Activated CD4-positive, alpha-beta T cell treated with anti-CD3 and anti-CD28 coated beads for 36 hours (primary cell): ENCODE measurements around the gene DTX1. TPM values are rescaled to one million over a fixed set of nuclear protein-coding genes. Genes with fewer than 3 reads are reported as not detected.
"Not testable (repeated sequence)": the region's sequence is repeated elsewhere in the genome, so short reads cannot be mapped to it uniquely, and the experiment has no call there.

Experiments used
- ATAC-seq: fragments of 200-7000 bp; cut with Tn5 transposase; one replicate; pipeline ENCODE4 v1.10.0; 2021; ENCODE audit warnings: mild to moderate bottlenecking, moderate library complexity
- CTCF ChIA-PET: fragments of 350-600 bp; sonication (Branson Sonifier 250); formaldehyde crosslinking; loops from one replicate; lab custom pipeline; 2021; ENCODE audit warnings: antibody characterized with exemption; lab: Charles Lee
- POLR2A ChIA-PET: fragments of 350-600 bp; sonication (Branson Sonifier 250); formaldehyde crosslinking; loops from one replicate; lab custom pipeline; 2021; ENCODE audit warnings: antibody characterized with exemption, inconsistent platforms; lab: Charles Lee
- DNase-seq: peaks from one replicate; pipeline ENCODE4 v3.0.0-alpha.2; 2020
- H3K27ac Mint-ChIP-seq: one replicate; pipeline ENCODE4 v1.8.0; 2021; ENCODE audit warnings: mixed read lengths
- H3K27me3 Mint-ChIP-seq: one replicate; pipeline ENCODE4 v1.8.0; 2021; ENCODE audit warnings: mixed read lengths
- H3K36me3 Mint-ChIP-seq: one replicate; pipeline ENCODE4 v1.8.0; 2021; ENCODE audit warnings: low read depth, mixed read lengths
- H3K4me1 Mint-ChIP-seq: one replicate; pipeline ENCODE4 v1.8.0; 2021; ENCODE audit warnings: mixed read lengths
- H3K4me3 Mint-ChIP-seq: one replicate; pipeline ENCODE4 v1.8.0; 2021; ENCODE audit warnings: mild to moderate bottlenecking, moderate library complexity, mixed read lengths
- H3K9me3 Mint-ChIP-seq: one replicate; pipeline ENCODE4 v1.8.0; 2021; ENCODE audit warnings: low read depth, mixed read lengths
- intact Hi-C, 2 experiments: fragments of 100-400 bp; cut with DNase I in 1 of 2; cut with micrococcal nuclease in 1 of 2; formaldehyde crosslinking; loops; one replicate each; pipeline versions ENCODE4 v1.14.2 to v1.15.1; 2022 to 2024; cut with DNase I, micrococcal nuclease
- total RNA-seq, 2 experiments: library from RNA; stranded (reverse); gene quantifications; one replicate each; pipeline ENCODE4 v1.2.3, GENCODE V29; 2021

DTX1 gene
- total RNA-seq, 2 experiments from 2014 or later, result 12.0 to 12.9 TPM

- intact Hi-C loops, result no loop called here
- H3K27ac Mint-ChIP-seq, result no peak overlapping the region
- ChIA-PET CTCF (interaction anchor here (0.5 to 1.2 kb wide), 5 partner anchors 13 to 126 kb away, joined by 3 to 4 read pairs (median 3); no protein-coding TSS in a partner anchor), POLR2A (interaction anchor here (0.7 kb wide), 1 partner anchor 39 kb away, joined by 3 read pairs; no protein-coding TSS in a partner anchor)
- no peaks in the 10 kb centered on the region for H3K9me3 Mint-ChIP-seq
- H3K27me3 Mint-ChIP-seq, result no peaks in the 10 kb centered on the region
- no peak overlapping the region for H3K4me3 Mint-ChIP-seq
- no peak for DNase-seq
- peaks cover 7% of the 10 kb centered on the region for H3K4me1 Mint-ChIP-seq
- no peak for ATAC-seq
- no peaks in the 10 kb centered on the region for H3K36me3 Mint-ChIP-seq
Observed at GRCh38 chr12:113114447-113115178, 58.1 kb downstream of the DTX1 start.

- H3K27me3 Mint-ChIP-seq, result no peaks in the 10 kb centered on the region
- H3K4me3 Mint-ChIP-seq, result no peak overlapping the region
- intact Hi-C loops, result no loop called here
- no peak overlapping the region for H3K27ac Mint-ChIP-seq
- H3K4me1 Mint-ChIP-seq, result no peaks in the 10 kb centered on the region
- H3K36me3 Mint-ChIP-seq, result no peaks in the 10 kb centered on the region
- no peaks in the 10 kb centered on the region for H3K9me3 Mint-ChIP-seq
- no peak for ATAC-seq
- no peak for DNase-seq
- CTCF ChIA-PET, result interaction anchor here (1.0 kb wide), 1 partner anchor 85 kb away, joined by 4 read pairs; no protein-coding TSS in a partner anchor
- POLR2A ChIA-PET, result interaction anchor here (0.6 kb wide), 1 partner anchor 216 kb away, joined by 3 read pairs; no protein-coding TSS in a partner anchor
Observed at GRCh38 chr12:113115455-113116126, 59.1 kb downstream of the DTX1 start.

- H3K4me3 Mint-ChIP-seq, result no peak overlapping the region
Observed at GRCh38 chr12:113116875-113117274, 60.3 kb downstream of the DTX1 start.

GRCh38 chr12:113117684-113118083 is 61.2 kb downstream of the DTX1 start:
- intact Hi-C loops, H3K4me1 Mint-ChIP-seq, DNase-seq, H3K27ac Mint-ChIP-seq, H3K36me3 Mint-ChIP-seq, POLR2A ChIA-PET, ATAC-seq, H3K27me3 Mint-ChIP-seq, H3K9me3 Mint-ChIP-seq, H3K4me3 Mint-ChIP-seq: not testable (repeated sequence)
- CTCF ChIA-PET, result interaction anchor here (0.5 to 1.2 kb wide), 3 partner anchors 57 to 845 kb away, joined by 3 to 5 read pairs (median 3); no protein-coding TSS in a partner anchor

More at GRCh38 chr12:113116875-113117274, 60.3 kb downstream of the DTX1 start:
- no peaks in the 10 kb centered on the region for H3K4me1 Mint-ChIP-seq
- ATAC-seq (no peak), DNase-seq (no peak)
- no peak overlapping the region for H3K27ac Mint-ChIP-seq
- no peaks in the 10 kb centered on the region for H3K36me3 Mint-ChIP-seq
- CTCF ChIA-PET, result interaction anchor here (1.2 kb wide), 1 partner anchor 57 kb away, joined by 3 read pairs; no protein-coding TSS in a partner anchor
- intact Hi-C loops, result no loop called here
- H3K9me3 Mint-ChIP-seq, result no peaks in the 10 kb centered on the region
- POLR2A ChIA-PET, result interaction anchor here (0.6 kb wide), 1 partner anchor 13 kb away, joined by 3 read pairs; no protein-coding TSS in a partner anchor
- H3K27me3 Mint-ChIP-seq, result no peaks in the 10 kb centered on the region

- DNase-seq (no peak), ATAC-seq (peak; percentile 23)
- Mint-ChIP-seq H3K4me3 (no peak overlapping the region), H3K27me3 (no peaks in the 10 kb centered on the region), H3K27ac (no peak overlapping the region), H3K9me3 (peaks cover under 1% of the 10 kb centered on the region), H3K4me1 (no peaks in the 10 kb centered on the region), H3K36me3 (no peaks in the 10 kb centered on the region)
- ChIA-PET CTCF (interaction anchor here (0.5 to 1.2 kb wide), 3 partner anchors 56 to 845 kb away, joined by 3 to 5 read pairs (median 3); no protein-coding TSS in a partner anchor), POLR2A (no interaction called here)
- intact Hi-C loops, result no loop called here
Observed at GRCh38 chr12:113118142-113118541, 61.6 kb downstream of the DTX1 start.

GRCh38 chr12:113119980-113120669 is 63.6 kb downstream of the DTX1 start:
- no peaks in the 10 kb centered on the region for H3K36me3 Mint-ChIP-seq
- CTCF ChIA-PET, result interaction anchor here (0.7 to 1.6 kb wide), 4 partner anchors 15 to 69 kb away, joined by 3 to 5 read pairs (median 4); partner anchors contain the start of gene RASAL1

GRCh38 chr12:113120670-113121370 is 64.3 kb downstream of the DTX1 start:
- H3K4me1 Mint-ChIP-seq, result no peaks in the 10 kb centered on the region
- no peaks in the 10 kb centered on the region for H3K27me3 Mint-ChIP-seq
- CTCF ChIA-PET, result interaction anchor here (0.6 to 1.7 kb wide), 5 partner anchors 14 to 1411 kb away, joined by 3 to 6 read pairs (median 4); partner anchors contain the start of gene RASAL1
- peaks cover 3% of the 10 kb centered on the region for H3K9me3 Mint-ChIP-seq
- ATAC-seq (no peak), DNase-seq (no peak)
- POLR2A ChIA-PET, result no interaction called here
- H3K4me3 Mint-ChIP-seq, result no peak overlapping the region
- H3K36me3 Mint-ChIP-seq, result no peaks in the 10 kb centered on the region
- intact Hi-C loops, result no loop called here
- no peak overlapping the region for H3K27ac Mint-ChIP-seq

More at GRCh38 chr12:113119980-113120669, 63.6 kb downstream of the DTX1 start:
- POLR2A ChIA-PET, result no interaction called here
- DNase-seq (no peak), ATAC-seq (no peak)
- H3K9me3 Mint-ChIP-seq, result peaks cover 3% of the 10 kb centered on the region
- intact Hi-C loops, result no loop called here
- H3K4me3 Mint-ChIP-seq, result no peak overlapping the region
- no peak overlapping the region for H3K27ac Mint-ChIP-seq
- no peaks in the 10 kb centered on the region for H3K27me3 Mint-ChIP-seq
- H3K4me1 Mint-ChIP-seq, result no peaks in the 10 kb centered on the region

GRCh38 chr12:113127791-113128199 is 71.3 kb downstream of the DTX1 start:
- POLR2A ChIA-PET, result no interaction called here
- Mint-ChIP-seq H3K4me1 (peaks cover 3% of the 10 kb centered on the region), H3K36me3 (no peaks in the 10 kb centered on the region), H3K9me3 (peaks cover 3% of the 10 kb centered on the region), H3K27ac (no peak overlapping the region), H3K4me3 (no peak overlapping the region), H3K27me3 (no peaks in the 10 kb centered on the region)
- ATAC-seq (no peak), DNase-seq (no peak)
- intact Hi-C loops, result no loop called here
- CTCF ChIA-PET, result interaction anchor here (0.7 kb wide), 1 partner anchor 14 kb away, joined by 3 read pairs; no protein-coding TSS in a partner anchor

GRCh38 chr12:113128802-113129663 is 72.5 kb downstream of the DTX1 start:
- no peak overlapping the region for H3K4me3 Mint-ChIP-seq
- intact Hi-C loops, result no loop called here
- no peaks in the 10 kb centered on the region for H3K27me3 Mint-ChIP-seq
- no peaks in the 10 kb centered on the region for H3K36me3 Mint-ChIP-seq
- DNase-seq, result no peak
- no peaks in the 10 kb centered on the region for H3K9me3 Mint-ChIP-seq
- ChIA-PET CTCF (interaction anchor here (0.5 kb wide), 1 partner anchor 110 kb away, joined by 3 read pairs; no protein-coding TSS in a partner anchor), POLR2A (no interaction called here)
- H3K27ac Mint-ChIP-seq, result no peak overlapping the region
- peak; percentile 42 for ATAC-seq
- peaks cover 3% of the 10 kb centered on the region for H3K4me1 Mint-ChIP-seq
